ENCODE data around the gene DCBLD1.

DNA sequence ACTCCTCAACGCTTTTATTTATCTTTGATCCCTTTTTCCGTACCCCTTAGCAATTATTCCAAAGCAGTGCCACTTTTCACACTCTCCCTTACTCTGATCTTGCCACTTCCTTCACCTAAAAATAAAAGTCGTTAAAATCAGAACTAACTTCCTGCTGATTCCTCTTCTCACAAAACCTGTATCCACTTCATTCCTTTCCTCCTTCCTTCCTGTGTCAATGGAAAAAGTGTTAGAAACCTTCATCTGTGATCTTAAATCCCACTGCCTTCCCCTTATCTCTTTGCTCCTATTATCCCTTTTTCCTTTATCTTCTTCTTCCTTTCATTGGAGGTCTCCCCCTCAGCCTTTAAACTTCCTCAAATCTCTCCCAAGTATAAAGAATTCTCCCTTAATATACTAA is 70.7 kb downstream of the DCBLD1 start:
- TF ChIP-seq, protein P1, sequence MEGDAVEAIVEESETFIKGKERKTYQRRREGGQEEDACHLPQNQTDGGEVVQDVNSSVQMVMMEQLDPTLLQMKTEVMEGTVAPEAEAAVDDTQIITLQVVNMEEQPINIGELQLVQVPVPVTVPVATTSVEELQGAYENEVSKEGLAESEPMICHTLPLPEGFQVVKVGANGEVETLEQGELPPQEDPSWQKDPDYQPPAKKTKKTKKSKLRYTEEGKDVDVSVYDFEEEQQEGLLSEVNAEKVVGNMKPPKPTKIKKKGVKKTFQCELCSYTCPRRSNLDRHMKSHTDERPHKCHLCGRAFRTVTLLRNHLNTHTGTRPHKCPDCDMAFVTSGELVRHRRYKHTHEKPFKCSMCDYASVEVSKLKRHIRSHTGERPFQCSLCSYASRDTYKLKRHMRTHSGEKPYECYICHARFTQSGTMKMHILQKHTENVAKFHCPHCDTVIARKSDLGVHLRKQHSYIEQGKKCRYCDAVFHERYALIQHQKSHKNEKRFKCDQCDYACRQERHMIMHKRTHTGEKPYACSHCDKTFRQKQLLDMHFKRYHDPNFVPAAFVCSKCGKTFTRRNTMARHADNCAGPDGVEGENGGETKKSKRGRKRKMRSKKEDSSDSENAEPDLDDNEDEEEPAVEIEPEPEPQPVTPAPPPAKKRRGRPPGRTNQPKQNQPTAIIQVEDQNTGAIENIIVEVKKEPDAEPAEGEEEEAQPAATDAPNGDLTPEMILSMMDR (IDR thresholded peaks at IDR 0.05) = no peak
- TF ChIP-seq POLR2A (IDR thresholded peaks at IDR 0.05) = no peak
